ENCODE measurements around the gene DHTKD1.
"Not testable (repeated sequence)": the region's sequence is repeated elsewhere in the genome, so short reads cannot be mapped to it uniquely, and the experiment has no call there.

DHTKD1 gene

DNA sequence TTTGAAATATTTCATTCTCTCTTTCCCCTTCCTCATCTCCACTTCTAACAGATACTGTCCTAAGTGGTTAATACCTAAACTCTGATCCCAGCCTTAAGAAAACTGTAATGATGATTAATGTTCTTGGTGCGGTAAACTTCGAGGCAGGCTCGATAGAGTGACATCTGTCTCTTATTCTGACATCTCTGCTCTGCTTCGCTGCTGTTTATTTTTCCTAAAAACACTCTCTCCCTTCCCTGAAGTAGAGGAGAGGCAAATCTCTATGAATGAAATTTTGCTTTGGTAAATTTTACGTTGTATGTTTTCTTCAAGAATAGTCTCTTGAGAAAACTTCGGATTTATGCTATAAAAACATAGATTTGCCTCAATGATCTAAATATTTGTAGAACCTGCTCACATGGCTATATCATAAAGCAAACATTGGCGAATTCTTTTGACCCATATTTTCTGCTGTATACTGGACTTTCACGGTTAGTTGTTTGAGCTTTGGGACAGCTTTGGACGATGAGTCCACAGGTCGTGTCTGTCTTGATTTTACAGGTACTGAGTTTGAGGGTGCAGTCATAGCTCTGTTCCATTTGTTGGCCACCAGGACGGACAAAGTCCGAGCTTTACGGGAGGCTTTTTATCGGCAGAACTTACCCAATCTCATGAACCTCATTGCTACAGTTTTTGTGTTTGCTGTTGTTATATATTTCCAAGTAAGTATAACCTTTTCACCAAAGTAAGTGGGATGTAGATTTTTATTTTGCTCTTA is 87.8 kb downstream of the DHTKD1 start:
- FAIRE-seq (no peak), DNase-seq (ENCODE audit: insufficient read length) (no peak)
- TF ChIP-seq TAF1 (IDR thresholded peaks at IDR 0.05; ENCODE audit: borderline replicate concordance, low read depth, low read length), result no peak
- TF ChIP-seq POLR2A (IDR thresholded peaks at IDR 0.05; ENCODE audit: low read depth, low read length), result no peak
- TF ChIP-seq POLR2AphosphoS5 (IDR thresholded peaks at IDR 0.05; ENCODE audit: low read depth, low read length), result no peak

DNA sequence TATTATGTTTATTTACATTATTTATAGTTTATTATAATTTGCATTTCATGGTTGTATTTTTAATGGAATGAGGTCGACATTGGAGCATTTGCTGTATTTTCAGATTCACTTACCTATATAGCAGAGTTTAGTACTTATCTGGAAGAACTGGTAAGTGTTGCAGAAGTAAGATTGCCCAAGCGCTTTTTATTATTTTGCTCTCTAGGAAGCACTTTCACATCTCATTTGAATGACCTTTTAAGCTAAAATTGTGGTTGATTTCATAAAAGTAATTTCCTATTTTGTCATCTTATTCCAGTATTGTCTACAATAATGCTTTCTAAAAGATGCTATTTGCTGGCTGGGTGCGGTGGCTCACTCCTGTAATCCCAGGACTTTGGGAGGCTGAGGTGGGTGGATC is 89.4 kb downstream of the DHTKD1 start:
- TF ChIP-seq POLR2AphosphoS5 (IDR thresholded peaks at IDR 0.05; ENCODE audit: low read depth, low read length) (no peak), POLR2A (IDR thresholded peaks at IDR 0.05; ENCODE audit: low read depth, low read length) (no peak), TAF1 (IDR thresholded peaks at IDR 0.05; ENCODE audit: borderline replicate concordance, low read depth, low read length) (no peak)
- DNase-seq (ENCODE audit: insufficient read length) (no peak), FAIRE-seq (no peak)

DNA sequence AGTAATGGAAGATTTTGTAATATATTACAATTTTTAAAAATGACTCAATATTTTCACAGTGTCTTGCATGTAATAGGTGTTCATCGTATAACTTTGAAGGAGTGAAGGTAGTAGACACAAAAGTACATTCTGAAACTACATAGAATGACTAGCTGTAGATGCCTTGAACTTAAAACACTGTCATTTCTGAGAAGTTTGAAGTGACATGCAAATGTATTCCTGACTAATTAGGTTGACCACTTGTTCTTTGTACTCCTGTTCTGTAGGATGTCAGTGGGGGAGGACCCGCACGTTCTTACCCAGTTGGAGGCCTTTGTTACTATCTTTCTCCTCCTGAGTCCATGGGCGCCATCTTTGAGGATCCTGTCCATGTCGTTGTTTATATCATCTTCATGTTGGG is 91.9 kb downstream of the DHTKD1 start:
- no peak for FAIRE-seq

DNA sequence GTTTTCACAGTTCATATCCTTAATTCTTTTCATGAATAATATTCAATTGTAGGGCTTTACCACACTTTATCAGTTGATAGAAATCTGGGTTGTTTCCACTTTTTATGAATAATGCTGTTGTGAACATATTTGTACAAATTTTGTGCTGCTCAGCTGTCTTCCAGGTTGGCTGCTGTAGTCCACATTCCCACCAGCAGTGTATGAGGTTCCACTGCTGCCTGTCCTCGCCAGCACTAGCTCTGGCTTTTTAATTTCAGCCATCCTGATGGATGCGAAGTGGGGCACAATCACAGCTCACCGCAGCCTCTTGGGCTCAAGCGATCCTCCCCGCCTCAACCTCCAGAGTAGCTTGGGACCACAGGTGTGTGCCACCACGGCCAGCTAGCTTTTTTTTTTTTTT is 94.2 kb downstream of the DHTKD1 start:
- DNase-seq (ENCODE audit: insufficient read length) (no peak), FAIRE-seq (no peak)
- TF ChIP-seq POLR2AphosphoS5 (IDR thresholded peaks at IDR 0.05; ENCODE audit: low read depth, low read length), result no peak
- no peak for TF ChIP-seq TAF1 (IDR thresholded peaks at IDR 0.05; ENCODE audit: borderline replicate concordance, low read depth, low read length)
- no peak for TF ChIP-seq POLR2A (IDR thresholded peaks at IDR 0.05; ENCODE audit: low read depth, low read length)

More for the DNA sequence above, 91.9 kb downstream of the DHTKD1 start:
- TF ChIP-seq POLR2AphosphoS5 (IDR thresholded peaks at IDR 0.05; ENCODE audit: low read depth, low read length) (no peak), POLR2A (IDR thresholded peaks at IDR 0.05; ENCODE audit: low read depth, low read length) (no peak), TAF1 (IDR thresholded peaks at IDR 0.05; ENCODE audit: borderline replicate concordance, low read depth, low read length) (no peak)
- DNase-seq (ENCODE audit: insufficient read length), result no peak

DNA sequence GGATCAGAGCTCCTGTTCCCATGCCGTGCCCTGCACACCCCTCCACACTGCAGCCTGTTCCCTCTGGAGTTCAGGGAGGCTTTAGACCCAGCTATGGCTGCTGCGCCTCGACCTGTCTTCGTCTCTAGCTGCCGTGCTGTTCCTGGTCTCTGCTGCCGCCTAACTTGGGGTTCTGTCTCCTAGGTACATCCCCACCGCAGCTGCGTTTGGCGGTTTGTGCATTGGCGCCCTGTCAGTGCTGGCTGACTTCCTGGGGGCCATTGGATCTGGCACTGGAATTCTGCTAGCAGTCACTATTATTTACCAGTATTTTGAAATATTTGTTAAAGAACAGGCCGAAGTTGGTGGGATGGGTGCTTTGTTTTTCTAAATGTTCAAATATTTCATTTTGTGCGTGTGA is 95.3 kb downstream of the DHTKD1 start:
- DNase-seq (ENCODE audit: insufficient read length), result no peak
- TF ChIP-seq POLR2A (IDR thresholded peaks at IDR 0.05; ENCODE audit: low read depth, low read length) (no peak), POLR2AphosphoS5 (IDR thresholded peaks at IDR 0.05; ENCODE audit: low read depth, low read length) (no peak), TAF1 (IDR thresholded peaks at IDR 0.05; ENCODE audit: borderline replicate concordance, low read depth, low read length) (no peak)
- FAIRE-seq, result no peak

DNA sequence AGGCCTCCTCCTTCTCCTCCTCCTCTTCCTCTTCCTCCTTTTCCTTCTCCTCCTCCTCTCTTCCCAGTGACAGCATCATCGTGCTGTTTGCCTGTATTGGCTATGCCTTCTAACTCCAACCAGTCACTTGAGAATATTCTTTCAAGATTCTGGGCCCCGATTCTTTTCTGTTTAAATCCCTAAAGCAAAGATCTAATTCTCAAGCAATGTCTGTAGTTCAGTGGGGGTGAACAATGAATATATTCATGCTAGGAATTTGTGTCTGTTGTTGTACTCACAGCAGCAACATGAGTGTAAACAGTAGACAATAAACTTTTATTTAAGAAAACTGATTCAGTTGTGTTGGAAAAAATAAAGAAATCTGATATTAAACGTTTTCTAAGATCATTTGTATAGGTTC is 96.3 kb downstream of the DHTKD1 start:
- no peak for DNase-seq (ENCODE audit: insufficient read length)
- FAIRE-seq, result no peak
- TF ChIP-seq POLR2A (IDR thresholded peaks at IDR 0.05; ENCODE audit: low read depth, low read length) (no peak), POLR2AphosphoS5 (IDR thresholded peaks at IDR 0.05; ENCODE audit: low read depth, low read length) (no peak), TAF1 (IDR thresholded peaks at IDR 0.05; ENCODE audit: borderline replicate concordance, low read depth, low read length) (no peak)

DNA sequence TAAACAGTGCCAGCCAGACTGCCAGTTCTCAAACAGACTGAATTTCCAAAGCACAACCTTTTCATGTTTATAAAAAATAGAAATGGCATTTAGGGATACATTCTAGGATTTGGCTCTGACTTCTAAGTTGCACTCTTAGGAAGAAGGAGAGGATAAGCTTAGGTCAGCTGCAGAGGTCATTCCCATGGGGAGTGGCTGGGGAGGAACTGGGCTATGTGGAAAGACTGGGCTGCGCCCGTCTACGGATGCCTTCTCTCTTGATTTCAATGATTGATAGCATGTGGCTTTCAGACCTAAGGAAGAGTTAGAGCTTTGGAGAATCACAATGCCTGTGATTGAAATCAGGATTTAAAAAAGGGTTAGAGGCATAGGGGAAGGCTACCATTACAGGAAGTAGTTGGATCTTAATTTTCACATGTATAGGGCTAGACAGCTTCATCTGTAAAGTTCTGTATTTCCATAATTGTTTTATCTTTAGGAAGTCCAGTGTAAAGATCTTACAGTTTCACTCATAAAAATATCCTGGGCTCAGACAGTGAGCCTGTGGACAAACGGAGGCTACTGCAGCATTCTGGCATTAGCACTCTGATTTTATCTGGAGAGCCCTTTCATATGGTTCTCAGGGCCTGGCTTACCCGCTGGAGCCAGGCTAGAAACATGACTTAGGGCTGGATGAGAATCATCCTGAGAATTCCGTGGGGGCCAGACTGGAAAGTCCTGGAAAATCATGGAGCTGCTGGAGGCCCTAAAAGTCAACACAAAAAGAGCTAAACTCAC is 97.4 kb downstream of the DHTKD1 start:
- FAIRE-seq (no peak), DNase-seq (ENCODE audit: insufficient read length) (no peak)
- no peak for TF ChIP-seq POLR2AphosphoS5 (IDR thresholded peaks at IDR 0.05; ENCODE audit: low read depth, low read length)
- no peak for TF ChIP-seq TAF1 (IDR thresholded peaks at IDR 0.05; ENCODE audit: borderline replicate concordance, low read depth, low read length)
- no peak for TF ChIP-seq POLR2A (IDR thresholded peaks at IDR 0.05; ENCODE audit: low read depth, low read length)

DNA sequence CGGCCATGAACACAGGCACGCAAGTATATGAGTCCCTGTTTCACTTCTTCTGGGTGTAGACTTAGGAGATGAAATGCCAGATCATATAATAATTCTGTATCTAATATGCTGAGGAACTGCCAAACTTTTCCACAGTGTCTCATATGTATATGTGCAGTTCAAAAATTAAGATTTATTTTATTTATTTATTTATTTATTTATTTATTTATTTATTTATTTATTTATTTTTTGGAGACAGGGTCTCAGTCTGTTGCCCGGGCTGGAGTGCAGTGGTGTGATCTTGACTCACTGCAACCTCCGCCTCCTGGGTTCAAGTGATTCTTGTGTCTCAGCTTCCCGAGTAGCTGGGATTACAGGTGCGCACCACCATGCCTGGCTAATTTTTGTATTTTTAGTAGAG is 102.8 kb downstream of the DHTKD1 start:
- not testable (repeated sequence) for DNase-seq (ENCODE audit: insufficient read length); FAIRE-seq
